ENCODE results near the gene CYS1.

DNA sequence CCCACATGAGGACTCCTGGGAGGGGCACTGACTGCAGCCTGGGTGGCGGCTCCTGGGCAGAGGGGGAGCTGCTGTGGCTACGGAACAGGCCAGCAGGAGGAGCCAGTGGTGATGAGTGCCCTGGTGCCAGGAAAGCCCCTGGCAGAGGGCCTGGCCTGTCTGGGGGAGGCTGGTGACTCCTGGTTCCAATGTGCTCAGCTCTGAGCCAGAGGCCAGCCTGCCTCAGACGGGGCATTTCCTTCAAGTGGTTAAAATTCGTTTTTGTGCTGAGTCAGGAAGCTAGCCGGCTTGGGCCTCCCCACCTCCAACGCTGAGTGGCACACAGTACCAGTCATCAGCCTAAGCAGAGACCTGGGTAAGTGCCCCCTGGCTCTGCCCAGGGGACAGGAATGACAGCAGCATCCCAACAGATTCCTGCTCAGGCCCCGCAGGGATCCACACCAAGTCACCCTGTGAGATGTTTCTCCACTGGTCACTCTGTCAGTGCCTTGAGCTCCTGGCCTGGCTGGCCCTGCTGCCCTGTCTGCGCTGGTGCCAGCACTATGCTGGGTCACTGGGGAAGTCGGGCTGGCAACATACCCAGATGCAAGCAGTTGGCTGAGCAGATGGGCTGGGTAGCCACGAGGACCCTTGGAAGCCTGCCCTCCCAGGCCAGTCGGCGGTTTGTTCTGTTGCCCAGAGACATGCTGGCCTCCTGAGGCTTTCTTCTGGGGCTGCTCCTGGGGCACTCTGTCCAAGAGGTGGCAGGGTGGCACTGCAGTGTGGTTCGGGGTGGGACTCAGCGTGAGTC is 43.9 kb downstream of the CYS1 start:
- TF ChIP-seq EZH2 (IDR thresholded peaks at IDR 0.05; ENCODE audit: borderline replicate concordance, low read depth, low read length, severe bottlenecking) = no peak
- TF ChIP-seq CTCF (IDR thresholded peaks at IDR 0.05; ENCODE audit: borderline replicate concordance, extremely low read depth, low read length, poor library complexity, severe bottlenecking) = peak; percentile 41

All from DND-41 (cell line).